Neutrophil (primary cell): ENCODE measurements around the gene KIF4B.
"Not testable (repeated sequence)": the region's sequence is repeated elsewhere in the genome, so short reads cannot be mapped to it uniquely, and the experiment has no call there.

Experiments
- H3K27ac ChIP-seq: fragments of 200-600 bp; sonication (generic); 2 replicates; pipeline ENCODE4 v1.5.1; 2016; ENCODE audit warnings: mild to moderate bottlenecking, moderate library complexity
- H3K27me3 ChIP-seq: fragments of 200-600 bp; sonication (generic); 2 replicates; pipeline ENCODE4 v1.6.0; 2016; ENCODE audit warnings: mild to moderate bottlenecking
- H3K36me3 ChIP-seq: fragments of 200-600 bp; sonication (generic); 2 replicates; pipeline ENCODE4 v1.5.1; 2017
- H3K4me1 ChIP-seq, 2 experiments: fragments of 200-600 bp in 1 of 2; sonication (generic) in 1 of 2; 1 replicate in 1 of 2; 2 replicates in 1 of 2; pipeline versions ENCODE4 v1.5.1 to v1.6.1; 2013 to 2016; ENCODE audit warnings: low read depth in 1 of 2, low read length in 1 of 2, mild to moderate bottlenecking in 1 of 2, moderate library complexity in 1 of 2; ENCODE audit not compliant: control insufficient read depth in 1 of 2, insufficient read depth in 1 of 2
- H3K4me3 ChIP-seq, 2 experiments: fragments of 200-600 bp in 1 of 2; sonication (generic) in 1 of 2; 1 replicate in 1 of 2; 2 replicates in 1 of 2; pipeline ENCODE4 v1.5.1; 2013 to 2016; ENCODE audit warnings: low read depth in 1 of 2, low read length in 1 of 2, mild to moderate bottlenecking in 1 of 2, moderate library complexity in 1 of 2
- H3K9me3 ChIP-seq: fragments of 200-600 bp; sonication (generic); 2 replicates; pipeline ENCODE4 v1.5.1; 2016
- CTCF ChIP-seq: fragments of 200-600 bp; sonication (generic); IDR thresholded peaks from 2 replicates; pipeline ENCODE4 v1.5.1; 2016; ENCODE audit warnings: antibody characterized with exemption

The KIF4B gene

DNA sequence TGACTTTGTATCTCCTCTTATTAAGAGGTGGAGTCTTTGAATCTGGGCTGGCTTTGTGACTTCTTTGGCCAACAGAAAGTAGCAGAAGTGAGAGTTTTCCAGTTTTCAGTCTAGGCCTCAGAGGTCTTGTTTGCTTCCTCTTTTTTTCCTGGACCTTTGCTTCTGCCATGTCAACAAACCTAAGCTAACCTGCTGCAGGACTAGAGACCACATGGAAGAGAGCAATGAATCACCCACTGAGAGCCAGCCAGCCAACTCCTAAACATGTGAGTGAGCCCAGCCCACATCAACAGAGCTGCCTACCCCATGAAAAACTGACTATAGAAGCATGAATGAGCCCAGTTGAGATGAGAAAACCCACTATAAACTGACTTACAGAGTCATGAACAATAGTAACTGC is 42.8 kb upstream of the KIF4B start:
- Histone ChIP-seq H3K9me3 (no peaks in the 10 kb centered on the region), H3K4me1 (no peaks in the 10 kb centered on the region), H3K36me3 (peaks cover 24% of the 10 kb centered on the region), H3K27ac (no peak overlapping the region), H3K27me3 (no peaks in the 10 kb centered on the region), H3K4me3 (no peak overlapping the region)
- no peak for TF ChIP-seq CTCF

- Histone ChIP-seq H3K27me3 (no peaks in the 10 kb centered on the region), H3K4me3 (no peak overlapping the region), H3K4me1 (no peaks in the 10 kb centered on the region), H3K9me3 (no peaks in the 10 kb centered on the region), H3K27ac (no peak overlapping the region), H3K36me3 (peaks cover 21% of the 10 kb centered on the region)
- no peak for TF ChIP-seq CTCF
Observed at GRCh38 chr5:154971501-154971900, 42.1 kb upstream of the KIF4B start.

GRCh38 chr5:154972476-154973080 is 41.0 kb upstream of the KIF4B start:
- no peaks in the 10 kb centered on the region for H3K4me1 ChIP-seq
- H3K27me3 ChIP-seq, result no peaks in the 10 kb centered on the region
- H3K9me3 ChIP-seq, result no peaks in the 10 kb centered on the region
- H3K36me3 ChIP-seq, result peaks cover 10% of the 10 kb centered on the region
- no peak overlapping the region for H3K4me3 ChIP-seq
- no peak overlapping the region for H3K27ac ChIP-seq
- TF ChIP-seq CTCF, result no peak

- not testable (repeated sequence) for H3K27ac ChIP-seq, H3K4me1 ChIP-seq, H3K27me3 ChIP-seq, H3K4me3 ChIP-seq, H3K36me3 ChIP-seq, H3K9me3 ChIP-seq
Observed at GRCh38 chr5:154976082-154976481, 37.5 kb upstream of the KIF4B start.

- H3K27me3 ChIP-seq, result no peaks in the 10 kb centered on the region
- no peak overlapping the region for H3K27ac ChIP-seq
- no peaks in the 10 kb centered on the region for H3K4me1 ChIP-seq
- TF ChIP-seq CTCF, result no peak
- H3K36me3 ChIP-seq, result no peaks in the 10 kb centered on the region
- H3K9me3 ChIP-seq, result no peaks in the 10 kb centered on the region
- H3K4me3 ChIP-seq, result no peak overlapping the region
Observed at GRCh38 chr5:154977409-154977808, 36.1 kb upstream of the KIF4B start.

DNA sequence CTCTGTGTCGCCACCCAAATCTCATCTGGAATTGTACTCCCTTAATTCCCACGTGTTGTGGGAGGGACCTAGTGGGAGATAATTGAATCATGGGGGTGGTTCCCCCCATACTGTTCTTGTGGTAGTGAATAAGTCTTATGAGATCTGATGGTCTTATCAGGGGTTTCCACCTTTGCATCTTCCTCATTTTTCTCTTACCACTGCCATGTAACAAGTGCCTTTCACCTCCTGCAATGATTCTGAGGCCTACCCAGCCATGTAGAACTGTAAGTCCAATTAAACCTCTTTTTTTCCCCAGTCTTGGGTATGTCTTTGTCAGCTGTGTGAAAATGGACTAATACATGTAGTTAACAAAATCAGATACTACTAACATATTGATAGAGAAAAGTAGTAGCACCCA is 35.3 kb upstream of the KIF4B start:
- not testable (repeated sequence) for H3K9me3 ChIP-seq, H3K4me3 ChIP-seq, H3K36me3 ChIP-seq, H3K27me3 ChIP-seq, H3K4me1 ChIP-seq, H3K27ac ChIP-seq
